GM12865 (cell line): ENCODE measurements around the gene CSKMT.
"Not testable (repeated sequence)": the region's sequence is repeated elsewhere in the genome, so short reads cannot be mapped to it uniquely, and the experiment has no call there.

Experiments
- DNase-seq: peaks from one replicate; pipeline ENCODE4 v3.0.0; 2010; ENCODE audit warnings: low read depth
- H3K4me3 ChIP-seq: 2 replicates; pipeline ENCODE4 v1.5.1; 2011; ENCODE audit warnings: mild to moderate bottlenecking, low read depth, low read length, control low read depth
- CTCF ChIP-seq: IDR thresholded peaks from 2 replicates; pipeline ENCODE4 v1.5.1; 2011; ENCODE audit warnings: low read length, control low read depth, low read depth, inconsistent platforms; ENCODE audit not compliant: insufficient read depth; ENCODE audit errors: missing control alignments

The CSKMT gene

GRCh38 chr11:62671236-62671607 lies 6.1 kb downstream of the CSKMT start:
- peak overlapping the region; percentile 64 for H3K4me3 ChIP-seq
- peak; percentile 63 for DNase-seq

GRCh38 chr11:62671608-62672389 lies 6.7 kb downstream of the CSKMT start, which contains the start of the genes LBHD1 and UQCC3:
TSS of gene LBHD1 (minus strand) at chr11:62672267. CDS start at chr11:62670031, 2,236 bp downstream.
TSS of gene UQCC3 (plus strand) at chr11:62671673. CDS start at chr11:62671746, 73 bp downstream.
- no peak for TF ChIP-seq CTCF
- DNase-seq = peak; percentile 95
- peak within 1 kb of the TSS; percentile 64 for H3K4me3 ChIP-seq

More at GRCh38 chr11:62671236-62671607, 6.1 kb downstream of the CSKMT start:
- TF ChIP-seq CTCF = no peak

- no peak overlapping the region for H3K4me3 ChIP-seq
- no peak for DNase-seq
- TF ChIP-seq CTCF = no peak
These were observed 8.0 kb downstream of the CSKMT start for GRCh38 chr11:62673196-62673525.

- DNase-seq, H3K4me3 ChIP-seq: not testable (repeated sequence)
These were observed 10.3 kb downstream of the CSKMT start for GRCh38 chr11:62675415-62675814.

GRCh38 chr11:62676698-62677097 lies 11.6 kb downstream of the CSKMT start:
- no peak overlapping the region for H3K4me3 ChIP-seq
- no peak for DNase-seq
- no peak for TF ChIP-seq CTCF

GRCh38 chr11:62677156-62677555 lies 12.0 kb downstream of the CSKMT start:
- no peak overlapping the region for H3K4me3 ChIP-seq
- no peak for TF ChIP-seq CTCF
- no peak for DNase-seq

- H3K4me3 ChIP-seq = peak overlapping the region; percentile 88
- DNase-seq = no peak
- TF ChIP-seq CTCF = no peak
These were observed 12.6 kb downstream of the CSKMT start for GRCh38 chr11:62677714-62678113.
